GM12878 (cell line): ENCODE data around the gene CAPZB. TPM values are rescaled to one million over a fixed set of nuclear protein-coding genes. Genes with fewer than 3 reads are reported as not detected.

ENCODE experiments used
- ATF3 ChIP-seq: IDR thresholded peaks from 2 replicates; pipeline ENCODE4 v1.6.1; 2011; ENCODE audit warnings: low read depth, mild to moderate bottlenecking, low read length, moderate library complexity, borderline replicate concordance; ENCODE audit errors: extremely low read depth
- CBFB ChIP-seq: IDR thresholded peaks from 2 replicates; pipeline ENCODE4 v1.6.1; 2016; ENCODE audit warnings: antibody characterized with exemption, low read depth
- CBX5 ChIP-seq: sonication (generic); IDR thresholded peaks from 2 replicates; pipeline ENCODE4 v1.6.1; 2016; ENCODE audit warnings: low read depth, moderate library complexity, mild to moderate bottlenecking, inconsistent platforms
- CEBPB ChIP-seq, 2 experiments: fragments of 150-350 bp in 1 of 2; IDR thresholded peaks; 2 replicates each; pipeline ENCODE4 v1.6.1; 2012 to 2014; ENCODE audit warnings: low read depth in 2 of 2, low read length in 2 of 2, borderline replicate concordance in 1 of 2, inconsistent platforms in 1 of 2
- CREM ChIP-seq: IDR thresholded peaks from 2 replicates; pipeline ENCODE4 v1.6.1; 2014; ENCODE audit warnings: antibody characterized with exemption, low read depth
- ETV6 ChIP-seq, 2 experiments: fragments of 450-650 bp in 1 of 2; IDR thresholded peaks in 1 of 2; conservative IDR thresholded peaks in 1 of 2; 2 replicates each; pipeline ENCODE4 v1.6.1; 2014; ENCODE audit warnings: antibody characterized with exemption in 1 of 2, borderline replicate concordance in 1 of 2, low read depth in 1 of 2, mild to moderate bottlenecking in 1 of 2, moderate library complexity in 1 of 2
- EZH2 ChIP-seq: IDR thresholded peaks from 2 replicates; pipeline ENCODE4 v1.6.1; 2012; ENCODE audit warnings: low read depth, mild to moderate bottlenecking, control low read depth, inconsistent platforms, low read length, borderline replicate concordance; ENCODE audit not compliant: control insufficient read depth
- FOXM1 ChIP-seq: IDR thresholded peaks from 2 replicates; pipeline ENCODE4 v1.6.1; 2012; ENCODE audit warnings: low read depth, mild to moderate bottlenecking, inconsistent platforms, low read length, moderate library complexity
- GATAD2B ChIP-seq: fragments of 450-650 bp; conservative IDR thresholded peaks from 2 replicates; pipeline ENCODE4 v1.6.1; 2017; ENCODE audit warnings: low read depth, mild to moderate bottlenecking, moderate library complexity
- IKZF1 ChIP-seq: fragments of 450-650 bp; conservative IDR thresholded peaks from 2 replicates; pipeline ENCODE4 v1.6.1; 2017; ENCODE audit warnings: antibody characterized with exemption, mild to moderate bottlenecking
- IRF4 ChIP-seq: IDR thresholded peaks from 2 replicates; pipeline ENCODE4 v1.6.1; 2011; ENCODE audit warnings: low read depth, low read length
- MTA2 ChIP-seq: fragments of 450-650 bp; IDR thresholded peaks from 2 replicates; pipeline ENCODE4 v1.6.1; 2016; ENCODE audit warnings: low read depth, mild to moderate bottlenecking, moderate library complexity
- MTA3 ChIP-seq: IDR thresholded peaks from 2 replicates; pipeline ENCODE4 v1.6.1; 2012; ENCODE audit warnings: low read length, inconsistent platforms, borderline replicate concordance
- MXI1 ChIP-seq: fragments of 150-350 bp; IDR thresholded peaks from 2 replicates; pipeline ENCODE4 v1.6.1; 2011; ENCODE audit warnings: low read depth, mild to moderate bottlenecking, inconsistent platforms, low read length, improper control_type of control experiment
- NR2F1 ChIP-seq: fragments of 450-650 bp; conservative IDR thresholded peaks from 2 replicates; pipeline ENCODE4 v1.6.1; 2017; ENCODE audit warnings: mild to moderate bottlenecking
- NRF1 ChIP-seq: conservative IDR thresholded peaks from 2 replicates; pipeline ENCODE4 v1.6.1; 2011; ENCODE audit warnings: mild to moderate bottlenecking, low read depth, low read length, improper control_type of control experiment
- PBX3 ChIP-seq: IDR thresholded peaks from 2 replicates; pipeline ENCODE4 v1.6.1; 2011; ENCODE audit warnings: mild to moderate bottlenecking, low read depth, low read length, moderate library complexity; ENCODE audit not compliant: insufficient replicate concordance
- POU2F2 ChIP-seq: IDR thresholded peaks from 3 replicates; pipeline ENCODE4 v1.6.1; 2011; ENCODE audit warnings: low read depth, mild to moderate bottlenecking, low read length, borderline replicate concordance
- RCOR1 ChIP-seq: conservative IDR thresholded peaks from 2 replicates; pipeline ENCODE4 v1.6.1; 2012; ENCODE audit warnings: low read depth, low read length, improper control_type of control experiment
- SKIL ChIP-seq: fragments of 450-650 bp; IDR thresholded peaks from 2 replicates; pipeline ENCODE4 v1.6.1; 2017; ENCODE audit warnings: mild to moderate bottlenecking, low read depth, inconsistent platforms; ENCODE audit not compliant: poor library complexity, severe bottlenecking
- SMAD1 ChIP-seq: fragments of 450-650 bp; IDR thresholded peaks from 2 replicates; pipeline ENCODE4 v1.6.1; 2018; ENCODE audit warnings: mild to moderate bottlenecking, low read depth; ENCODE audit not compliant: partially characterized antibody
- SPI1 ChIP-seq: IDR thresholded peaks from 2 replicates; pipeline ENCODE4 v1.6.1; 2011; ENCODE audit warnings: low read depth, mild to moderate bottlenecking, low read length, moderate library complexity, borderline replicate concordance; ENCODE audit not compliant: insufficient read depth
- SRF ChIP-seq, 2 experiments: IDR thresholded peaks; 2 replicates each; pipeline ENCODE4 v1.6.1; 2011; ENCODE audit warnings: low read depth in 2 of 2, low read length in 2 of 2, mild to moderate bottlenecking in 1 of 2, moderate library complexity in 1 of 2
- STAT3 ChIP-seq: IDR thresholded peaks from 2 replicates; pipeline ENCODE4 v1.6.1; 2011; ENCODE audit warnings: low read depth, low read length, improper control_type of control experiment
- TCF12 ChIP-seq: IDR thresholded peaks from 2 replicates; pipeline ENCODE4 v1.6.1; 2011; ENCODE audit warnings: low read depth, mild to moderate bottlenecking, low read length
- TCF3 ChIP-seq: IDR thresholded peaks from 2 replicates; pipeline ENCODE4 v1.6.1; 2012; ENCODE audit warnings: low read depth, mild to moderate bottlenecking, low read length, borderline replicate concordance; ENCODE audit not compliant: insufficient read depth
- ZNF274 ChIP-seq: IDR thresholded peaks from one replicate; pipeline ENCODE4 v1.8.0; 2011; ENCODE audit not compliant: insufficient read length, insufficient read depth
- polyA plus RNA-seq, 11 experiments: library from polyadenylated mRNA; depleted of rRNA in 4 of 11; unstranded in 6 of 11; stranded (reverse) in 5 of 11; fragments of >200 nt; fragmentation: Nextera tagmentation in 4 of 11; fragmentation: Illumina TruSeq in 1 of 11; extraction: Ambion mirVana in 4 of 11; extraction: Trizol in 1 of 11; gene quantifications; 1 replicate in 1 of 11; 2 replicates in 10 of 11; pipeline versions ENCODE4 v1.2.1 to v1.2.3, GENCODE V29; 2011 to 2016; ENCODE audit warnings: inconsistent platforms in 2 of 11, missing spikeins in 2 of 11, low read depth in 1 of 11
- total RNA-seq, 4 experiments: library from RNA; depleted of rRNA in 3 of 4; stranded (reverse); fragments of >200 nt in 3 of 4; fragmentation: Illumina TruSeq in 1 of 4; extraction: Trizol in 1 of 4; gene quantifications; 2 replicates each; pipeline versions ENCODE4 v1.2.1 to v1.2.3, GENCODE V29; 2013 to 2021

CAPZB gene
- total and polyA plus RNA-seq, 10 of the 15 experiments (the other 5 are each of a cell fraction or from before 2014, with no cell fraction given): 104 to 454 (median 213) TPM

GRCh38 chr1:19315378-19316198, 169.8 kb downstream of the CAPZB start (continued):
- no peak for TF ChIP-seq STAT3
- peak; percentile 44 for TF ChIP-seq SKIL
- peak; percentile 77; the same call in 1 of the 2 replicates for TF ChIP-seq CBFB
- peak in 1 of 2 experiments; percentile 63; a peak in 2 of 4 replicates for TF ChIP-seq SRF (IDR thresholded peaks at IDR 0.05; ENCODE audit: low read depth in 2 of 2, low read length in 2 of 2)
- TF ChIP-seq MTA3: peak; percentile 90; the same call in 1 of the 2 replicates
- TF ChIP-seq SMAD1: no peak
- no peak for TF ChIP-seq MXI1
- TF ChIP-seq CREM: peak; percentile 63; the same call in 1 of the 2 replicates
- TF ChIP-seq GATAD2B: peak; percentile 76
- peak; percentile 93 for TF ChIP-seq TCF12
- peak; percentile 58 for TF ChIP-seq PBX3
- TF ChIP-seq IKZF1: peak; percentile 97
- TF ChIP-seq TCF3: peak; percentile 93
- TF ChIP-seq CEBPB (IDR thresholded peaks at IDR 0.05; ENCODE audit: borderline replicate concordance in 1 of 2, low read depth in 2 of 2, low read length in 2 of 2): no peak
- TF ChIP-seq ETV6 (conservative IDR thresholded peaks at IDR 0.05 in 1 of 2, IDR thresholded peaks at IDR 0.05 in 1 of 2; ENCODE audit: borderline replicate concordance in 1 of 2, low read depth in 1 of 2): peak in 1 of 2 experiments; percentile 87; a peak in 2 of 4 replicates
- peak; percentile 40; the same call in 1 of the 3 replicates for TF ChIP-seq POU2F2
- TF ChIP-seq IRF4: no peak; the same call in 1 of the 2 replicates
- TF ChIP-seq ZNF274: no peak
- TF ChIP-seq MTA2: peak; percentile 64; the same call in 1 of the 2 replicates
- TF ChIP-seq FOXM1: peak; percentile 36; the same call in 1 of the 2 replicates
- 0 out of 2 replicates have a peak, but pooled peaks have one; percentile 65 for TF ChIP-seq RCOR1
- no peak for TF ChIP-seq EZH2
- no peak for TF ChIP-seq ATF3
- TF ChIP-seq NRF1: no peak
- peak; percentile 97 for TF ChIP-seq SPI1
- no peak for TF ChIP-seq NR2F1
- 0 out of 2 replicates have a peak, but pooled peaks have one; percentile 21 for TF ChIP-seq CBX5
